MCF 10A (cell line): ENCODE data around the gene LTBR. TPM values are rescaled to one million over a fixed set of nuclear protein-coding genes. Genes with fewer than 3 reads are reported as not detected.
A peak's percentile ranks its signal among the peaks of the same experiment; 100 is the strongest.

Source experiments
- BruUV-seq: library from RNA; stranded (reverse); fragments of 400-500 nt; replicated peaks from 2 replicates; lab custom pipeline; 2021; lab: Mats Ljungman, UMichigan
- CTCF ChIA-PET: fragments of 300-600 bp; sonication (Branson Sonifier 250); formaldehyde crosslinking; extraction: SDS; loops from one replicate; lab custom pipeline; 2021; ENCODE audit warnings: antibody characterized with exemption, inconsistent platforms; lab: Yijun Ruan, JAX
- POLR2A ChIA-PET: fragments of 300-600, 350-650 bp; sonication (Branson Sonifier 250); formaldehyde crosslinking; extraction: SDS; loops from one replicate; lab custom pipeline; 2020; ENCODE audit warnings: antibody characterized with exemption, inconsistent platforms; lab: Yijun Ruan, JAX
- DNase-seq: peaks from one replicate; pipeline ENCODE4 v3.0.0-alpha.2; 2018; ENCODE audit not compliant: unreplicated experiment
- H3K27ac Mint-ChIP-seq: one replicate; pipeline ENCODE4 v1.8.0; 2022; ENCODE audit warnings: mild to moderate bottlenecking, low read depth, mixed read lengths; ENCODE audit not compliant: unreplicated experiment
- H3K27me3 Mint-ChIP-seq: one replicate; pipeline ENCODE4 v1.8.0; 2022; ENCODE audit warnings: mixed read lengths; ENCODE audit not compliant: insufficient read depth, unreplicated experiment
- H3K36me3 Mint-ChIP-seq: one replicate; pipeline ENCODE4 v1.8.0; 2022; ENCODE audit warnings: mild to moderate bottlenecking, moderate library complexity, mixed read lengths; ENCODE audit not compliant: insufficient read depth, unreplicated experiment
- H3K4me1 Mint-ChIP-seq: one replicate; pipeline ENCODE4 v1.8.0; 2022; ENCODE audit warnings: mixed read lengths; ENCODE audit not compliant: insufficient read depth, unreplicated experiment
- H3K4me3 Mint-ChIP-seq: one replicate; pipeline ENCODE4 v1.8.0; 2022; ENCODE audit warnings: mild to moderate bottlenecking, moderate library complexity, mixed read lengths; ENCODE audit not compliant: unreplicated experiment
- H3K9me3 Mint-ChIP-seq: one replicate; pipeline ENCODE4 v1.8.0; 2022; ENCODE audit warnings: mixed read lengths; ENCODE audit not compliant: unreplicated experiment
- CTCF ChIP-seq: fragments of 200-600 bp; IDR thresholded peaks from one replicate; pipeline ENCODE4 v1.8.0; 2022; ENCODE audit warnings: antibody characterized with exemption, mild to moderate bottlenecking; ENCODE audit not compliant: unreplicated experiment
- intact Hi-C: fragments of 100-400 bp; cut with micrococcal nuclease; formaldehyde crosslinking; loops from 2 replicates; pipeline ENCODE4 v1.14.1; 2022
- total RNA-seq: library from RNA; stranded (reverse); gene quantifications from 2 replicates; pipeline ENCODE4 v1.2.3, GENCODE V29; 2022

Gene LTBR
- total RNA-seq, 1 experiment from 2014 or later: 169 TPM

DNA sequence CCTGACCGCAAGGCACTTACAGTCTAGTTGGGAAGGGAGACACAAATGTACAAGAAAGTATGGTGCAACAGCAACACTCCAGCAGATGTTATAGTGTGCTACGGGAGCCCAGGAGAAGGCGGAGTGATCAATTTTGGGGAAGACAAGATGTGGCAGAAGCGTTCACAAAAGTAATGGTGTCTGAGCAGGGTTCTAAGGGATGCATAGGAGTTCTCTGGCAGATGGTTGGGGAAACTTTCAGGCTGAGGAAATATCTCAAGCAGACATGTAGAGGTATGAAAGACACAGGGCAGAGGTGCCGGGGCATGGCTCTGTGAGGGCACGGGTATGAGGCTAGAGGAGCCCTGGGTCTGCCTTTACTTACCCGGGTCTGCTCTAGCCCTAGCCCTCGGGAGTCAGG is 37.0 kb upstream of the LTBR start:
- peak overlapping the region; percentile 39 for H3K27ac Mint-ChIP-seq
- TSS peak; percentile 72 for BruUV-seq
- H3K36me3 Mint-ChIP-seq: peaks cover 87% of the 10 kb centered on the region
- H3K4me1 Mint-ChIP-seq: peaks cover 43% of the 10 kb centered on the region
- no peaks in the 10 kb centered on the region for H3K9me3 Mint-ChIP-seq
- H3K27me3 Mint-ChIP-seq: no peaks in the 10 kb centered on the region
- POLR2A ChIA-PET: interaction anchor here (1.2 to 24.1 kb wide), 6 partner anchors 9 to 31 kb away, joined by 3 to 739 read pairs (median 16); partner anchors contain the start of genes LTBR and SCNN1A
- intact Hi-C loops: no loop called here
- DNase-seq: no peak
- H3K4me3 Mint-ChIP-seq: no peak overlapping the region
- TF ChIP-seq CTCF: no peak
- CTCF ChIA-PET: interaction anchor here (0.9 to 1.5 kb wide), 3 partner anchors 10 to 27 kb away, joined by 3 to 5 read pairs (median 4); no protein-coding TSS in a partner anchor

- H3K27me3 Mint-ChIP-seq: no peaks in the 10 kb centered on the region
- CTCF ChIA-PET: interaction anchor here (0.5 to 1.4 kb wide), 6 partner anchors 10 to 80 kb away, joined by 3 to 5 read pairs (median 4); no protein-coding TSS in a partner anchor
- POLR2A ChIA-PET: interaction anchor here (1.2 to 24.1 kb wide), 4 partner anchors 8 to 30 kb away, joined by 3 to 739 read pairs (median 26); partner anchors contain the start of genes LTBR and SCNN1A
- no peak overlapping the region for H3K4me3 Mint-ChIP-seq
- no peaks in the 10 kb centered on the region for H3K9me3 Mint-ChIP-seq
- no peak for TF ChIP-seq CTCF
- peaks cover 36% of the 10 kb centered on the region for H3K4me1 Mint-ChIP-seq
- DNase-seq: no peak
- BruUV-seq: no TSS peak
- H3K36me3 Mint-ChIP-seq: peaks cover 91% of the 10 kb centered on the region
- intact Hi-C loops: no loop called here
- H3K27ac Mint-ChIP-seq: no peak overlapping the region
Observed at GRCh38 chr12:6347367-6348338, 36.3 kb upstream of the LTBR start.

GRCh38 chr12:6351622-6352021 is 32.3 kb upstream of the LTBR start:
- ChIA-PET CTCF (interaction anchor here (0.6 to 1.5 kb wide), 3 partner anchors 12 to 364 kb away, joined by 3 to 7 read pairs (median 4); no protein-coding TSS in a partner anchor), POLR2A (interaction anchor here (0.7 to 24.1 kb wide), 5 partner anchors 9 to 183 kb away, joined by 3 to 739 read pairs (median 7); partner anchors contain the start of genes GAPDH, LTBR, SCNN1A and TNFRSF1A)
- no peak overlapping the region for H3K27ac Mint-ChIP-seq
- H3K36me3 Mint-ChIP-seq: peaks cover 100% of the 10 kb centered on the region
- DNase-seq: no peak
- no peaks in the 10 kb centered on the region for H3K27me3 Mint-ChIP-seq
- no peak for TF ChIP-seq CTCF
- no peaks in the 10 kb centered on the region for H3K9me3 Mint-ChIP-seq
- intact Hi-C loops: no loop called here
- no peak overlapping the region for H3K4me3 Mint-ChIP-seq
- peaks cover 12% of the 10 kb centered on the region for H3K4me1 Mint-ChIP-seq
- no TSS peak for BruUV-seq
